ES-I3 (cell line): Measurements from ENCODE around the gene PLCB4.

ENCODE experiments used
- H3K36me3 ChIP-seq: 2 replicates; pipeline ENCODE4 v1.6.1; 2013; ENCODE audit warnings: mild to moderate bottlenecking, low read length, control low read depth, moderate library complexity; ENCODE audit not compliant: insufficient read depth
- H3K4me1 ChIP-seq: 2 replicates; pipeline ENCODE4 v1.6.1; 2013; ENCODE audit warnings: mild to moderate bottlenecking, control low read depth, low read length; ENCODE audit not compliant: insufficient read depth
- H3K9ac ChIP-seq: 2 replicates; pipeline ENCODE4 v1.6.1; 2013; ENCODE audit warnings: low read depth, mild to moderate bottlenecking, low read length, moderate library complexity
- H3K9me3 ChIP-seq: 2 replicates; pipeline ENCODE4 v1.6.1; 2013; ENCODE audit warnings: mild to moderate bottlenecking, low read length, moderate library complexity; ENCODE audit not compliant: control insufficient read depth, insufficient read depth

PLCB4 gene

GRCh38 chr20:9514461-9515213 lies 445.8 kb downstream of the PLCB4 start, which contains the start of gene LAMP5:
TSS of gene LAMP5 (plus strand) at chr20:9514590. CDS start at chr20:9514853, 263 bp downstream.
- H3K9ac ChIP-seq: peak within 1 kb of the TSS; percentile 81; the same call in 1 of the 2 replicates
- no peaks in the 10 kb centered on the region for H3K9me3 ChIP-seq
- H3K36me3 ChIP-seq: no peaks in the 10 kb centered on the region
- H3K4me1 ChIP-seq: peaks cover 11% of the 10 kb centered on the region; the same call in 1 of the 2 replicates

GRCh38 chr20:9515214-9515585 lies 446.3 kb downstream of the PLCB4 start:
- H3K9ac ChIP-seq: peak overlapping the region; percentile 81; the same call in 1 of the 2 replicates
- H3K36me3 ChIP-seq: no peaks in the 10 kb centered on the region

GRCh38 chr20:9515741-9516233 lies 446.9 kb downstream of the PLCB4 start:
- no peaks in the 10 kb centered on the region for H3K36me3 ChIP-seq
- H3K4me1 ChIP-seq: peaks cover 17% of the 10 kb centered on the region; the same call in 1 of the 2 replicates
- no peaks in the 10 kb centered on the region for H3K9me3 ChIP-seq
- peak overlapping the region; percentile 81 for H3K9ac ChIP-seq

More at GRCh38 chr20:9515214-9515585, 446.3 kb downstream of the PLCB4 start:
- Histone ChIP-seq H3K9me3 (no peaks in the 10 kb centered on the region), H3K4me1 (peaks cover 17% of the 10 kb centered on the region; the same call in 1 of the 2 replicates)

- H3K4me1 ChIP-seq: peaks cover 17% of the 10 kb centered on the region; the same call in 1 of the 2 replicates
- no peaks in the 10 kb centered on the region for H3K36me3 ChIP-seq
- H3K9ac ChIP-seq: peak overlapping the region; percentile 81
- H3K9me3 ChIP-seq: no peaks in the 10 kb centered on the region
These were observed 447.5 kb downstream of the PLCB4 start for GRCh38 chr20:9516234-9516871.

GRCh38 chr20:9517297-9518162 lies 448.6 kb downstream of the PLCB4 start:
- Histone ChIP-seq H3K9me3 (no peaks in the 10 kb centered on the region), H3K9ac (no peak overlapping the region), H3K36me3 (no peaks in the 10 kb centered on the region), H3K4me1 (peaks cover 17% of the 10 kb centered on the region; the same call in 1 of the 2 replicates)

- Histone ChIP-seq H3K9me3 (no peaks in the 10 kb centered on the region), H3K36me3 (no peaks in the 10 kb centered on the region), H3K4me1 (peaks cover 17% of the 10 kb centered on the region; the same call in 1 of the 2 replicates), H3K9ac (no peak overlapping the region)
These were observed 449.8 kb downstream of the PLCB4 start for GRCh38 chr20:9518576-9519175.

GRCh38 chr20:9520086-9520485 lies 451.2 kb downstream of the PLCB4 start:
- H3K9me3 ChIP-seq: no peaks in the 10 kb centered on the region
- no peak overlapping the region for H3K9ac ChIP-seq
- H3K36me3 ChIP-seq: no peaks in the 10 kb centered on the region
- peaks cover 17% of the 10 kb centered on the region; the same call in 1 of the 2 replicates for H3K4me1 ChIP-seq

GRCh38 chr20:9523636-9524035 lies 454.7 kb downstream of the PLCB4 start:
- Histone ChIP-seq H3K36me3 (no peaks in the 10 kb centered on the region), H3K9me3 (no peaks in the 10 kb centered on the region), H3K9ac (no peak overlapping the region), H3K4me1 (peaks cover 8% of the 10 kb centered on the region; the same call in 1 of the 2 replicates)
